ENCODE data around the gene MED17.

The MED17 gene

GRCh38 chr11:93784145-93784934 is at the start of gene MED17:
Gene MED17, plus strand, starts transcription at chr11:93784282. Its CDS starts 232 bp downstream, at chr11:93784514.
- peak; percentile 87 to 99 (median 94) for DNase-seq
- intact Hi-C loops (cut with DNase I): no loop called here

DNA sequence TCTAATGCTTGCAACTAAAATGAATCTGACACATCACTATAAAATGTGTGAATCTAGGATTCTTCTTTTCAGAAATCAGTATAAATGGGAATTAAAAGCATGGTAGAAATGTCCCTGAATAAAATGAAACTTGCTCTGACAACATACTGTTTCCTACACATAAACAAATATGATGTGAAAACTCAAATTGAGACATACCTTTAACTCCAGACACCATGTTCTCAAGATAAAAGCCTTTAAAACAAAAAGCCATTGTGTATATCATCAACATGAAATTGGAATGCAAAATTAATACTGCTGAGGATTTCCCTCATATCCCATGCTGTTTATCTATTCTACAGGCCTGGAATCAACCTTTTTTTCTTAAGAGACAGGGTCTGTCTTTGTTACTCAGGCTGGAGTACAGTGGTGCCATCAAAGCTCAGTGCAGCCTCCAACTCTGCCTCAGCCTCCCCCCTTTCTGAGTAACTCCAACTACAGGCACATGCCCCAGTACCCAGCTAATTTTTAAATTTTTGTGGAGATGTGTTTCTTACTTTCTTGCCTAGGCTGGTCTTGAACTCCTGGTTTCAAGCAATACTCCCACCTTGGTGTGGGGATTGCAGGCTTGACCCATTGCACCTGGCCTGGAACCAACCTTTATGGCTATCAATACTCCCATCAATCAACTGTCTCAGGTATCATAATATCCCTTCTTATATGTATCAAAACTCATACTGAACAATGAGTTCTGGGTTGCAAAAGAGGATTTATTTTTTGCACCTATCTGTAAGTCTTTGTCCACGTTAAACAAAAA is 49.5 kb upstream of the MED17 start:
- intact Hi-C loops (cut with DNase I): no loop called here
- DNase-seq: no peak

DNA sequence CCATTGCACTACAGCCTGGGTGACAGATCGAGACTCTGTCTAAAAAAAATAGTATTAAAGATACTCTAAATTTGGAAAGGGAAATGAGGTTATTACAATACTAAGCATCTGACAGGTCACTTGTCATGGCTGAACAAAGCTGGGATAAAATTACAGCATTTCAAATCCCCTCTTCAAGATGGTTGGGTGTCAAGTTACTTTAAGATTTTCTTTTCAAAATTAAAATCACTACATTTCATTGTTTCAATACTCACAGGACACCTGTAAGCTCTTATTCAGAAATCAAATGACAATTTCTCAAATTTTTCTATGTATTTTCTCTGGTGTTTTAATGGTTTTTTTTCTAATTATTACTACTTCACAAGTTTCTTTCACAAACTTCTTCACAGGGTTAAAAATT is 48.5 kb upstream of the MED17 start:
- DNase-seq: no peak
- intact Hi-C loops (cut with DNase I): no loop called here

DNA sequence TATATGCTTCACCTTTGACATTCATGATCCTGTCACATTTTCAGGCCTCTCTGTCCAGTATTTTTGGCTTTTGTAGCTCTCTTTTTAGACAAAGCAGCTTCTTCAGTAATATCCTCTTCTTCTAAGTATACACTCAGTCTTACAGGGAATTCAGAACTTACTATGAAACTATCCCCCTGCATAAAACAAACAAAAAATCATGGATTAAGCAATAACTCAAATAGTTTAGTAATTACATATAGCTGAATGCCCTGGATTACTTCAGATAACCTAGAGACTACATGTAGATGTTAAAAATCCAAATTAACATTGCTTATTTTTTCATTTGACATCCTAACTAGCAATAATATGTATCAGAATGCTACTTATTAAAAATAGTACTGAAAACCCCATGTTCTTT is 48.0 kb upstream of the MED17 start:
- intact Hi-C loops (cut with DNase I): no loop called here
- no peak for DNase-seq

DNA sequence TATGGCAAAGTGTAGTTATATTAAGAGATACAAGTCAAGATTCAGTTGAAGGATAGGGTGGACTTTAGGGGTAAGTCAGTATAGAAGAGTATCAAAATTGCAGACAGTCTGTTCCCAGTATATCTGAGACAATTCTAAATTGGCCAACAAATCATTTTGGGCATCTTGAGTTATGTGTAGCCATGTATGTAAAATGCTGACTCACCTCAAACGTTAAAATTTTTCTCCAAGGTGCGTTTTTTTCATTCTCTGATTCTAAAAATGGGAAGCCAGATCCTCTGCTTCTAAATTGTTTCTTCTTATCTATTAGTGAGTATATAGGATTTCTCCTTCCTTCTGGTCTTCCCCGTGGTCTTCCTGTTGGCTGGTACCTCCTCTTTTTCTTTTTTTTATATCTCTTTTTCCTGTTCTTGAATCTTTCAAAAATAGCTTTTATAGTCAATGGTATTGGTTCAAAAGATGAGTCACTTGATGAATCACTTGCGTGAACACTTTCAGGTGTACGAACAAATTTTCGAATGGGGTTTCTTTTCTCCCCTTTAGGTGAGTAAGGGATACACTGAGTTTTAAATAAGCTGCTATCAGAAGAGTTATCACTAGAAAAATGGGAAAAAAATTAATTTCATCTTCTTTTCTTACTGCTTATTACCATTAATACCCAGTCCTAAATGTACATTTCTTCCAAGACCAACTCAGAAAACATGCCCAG is 46.0 kb upstream of the MED17 start:
- DNase-seq: no peak
- intact Hi-C loops (cut with DNase I): no loop called here

GRCh38 chr11:93738647-93739081 is 45.4 kb upstream of the MED17 start:
- no peak for DNase-seq
- intact Hi-C loops (cut with DNase I): no loop called here

DNA sequence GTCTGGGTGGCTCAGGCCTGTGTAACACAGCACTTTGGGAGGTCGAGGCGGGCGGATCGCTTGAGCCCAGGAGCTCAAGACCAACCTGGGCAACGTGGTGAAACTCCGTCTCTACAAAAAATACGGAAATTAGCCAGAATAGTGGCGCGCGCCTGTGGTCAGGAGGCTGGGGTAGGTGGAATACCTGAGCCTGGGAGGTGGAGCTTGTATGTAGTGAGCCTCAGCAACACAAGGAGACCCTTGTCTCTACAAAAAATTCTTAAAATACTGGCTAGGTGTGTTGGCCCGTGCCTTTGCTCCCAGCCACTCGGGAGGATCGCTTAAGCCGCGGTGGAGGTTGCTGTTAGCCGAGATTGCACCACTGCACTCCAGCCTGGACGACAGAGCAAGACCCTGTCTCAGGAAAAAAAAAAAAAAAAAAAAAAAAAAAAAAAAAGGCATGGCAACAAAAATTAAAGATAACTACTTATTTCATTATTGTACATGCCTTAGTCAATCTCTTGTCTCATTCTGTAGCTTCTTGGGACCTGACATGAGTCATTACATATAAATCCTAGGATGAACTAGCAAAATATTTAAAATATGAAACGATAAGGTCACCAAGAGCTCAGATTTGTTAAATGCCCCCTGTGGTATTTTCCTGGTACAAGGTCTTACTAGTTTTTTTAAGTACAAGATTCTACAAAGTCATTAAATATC is 43.9 kb upstream of the MED17 start:
- intact Hi-C loops (cut with DNase I): loop anchor here (2.0 to 10.0 kb wide), 2 partner anchors 43 to 765 kb away; no protein-coding TSS in a partner anchor
- DNase-seq: no peak

DNA sequence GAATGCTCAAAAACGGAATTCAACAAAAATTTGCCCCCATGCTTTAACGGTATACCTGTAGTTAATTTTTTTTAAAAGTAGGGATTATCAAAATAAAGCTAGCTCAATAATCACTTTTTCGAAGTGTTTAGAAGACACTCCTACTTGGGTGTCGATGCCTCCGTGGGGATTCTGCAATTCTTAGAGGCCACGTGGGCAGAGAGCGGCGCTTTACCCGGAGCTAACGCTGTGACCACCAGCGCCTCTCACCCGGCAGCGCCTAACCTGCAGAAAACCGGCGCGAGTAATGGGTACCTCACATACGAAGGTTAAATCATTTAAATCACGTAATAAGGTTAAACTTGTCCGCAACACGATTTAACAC is 43.4 kb upstream of the MED17 start:
- intact Hi-C loops (cut with DNase I): loop anchor here (2.0 to 10.0 kb wide), 2 partner anchors 42 to 764 kb away; no protein-coding TSS in a partner anchor
- DNase-seq: peak in 8 of 10 donors; percentile 36 to 93 (median 63)

GRCh38 chr11:93741094-93741881 is 42.8 kb upstream of the MED17 start, which contains the start of the genes C11orf54 and TAF1D:
Gene C11orf54, plus strand, starts transcription at chr11:93741672. Its CDS starts 5,722 bp downstream, at chr11:93747394.
Gene TAF1D, minus strand, starts transcription at chr11:93741495. Its CDS starts 2,191 bp downstream, at chr11:93739304.
- intact Hi-C loops (cut with DNase I): loop anchor here (2.0 to 10.0 kb wide), 2 partner anchors 42 to 764 kb away; no protein-coding TSS in a partner anchor
- peak; percentile 94 to 99 (median 95) for DNase-seq

DNA sequence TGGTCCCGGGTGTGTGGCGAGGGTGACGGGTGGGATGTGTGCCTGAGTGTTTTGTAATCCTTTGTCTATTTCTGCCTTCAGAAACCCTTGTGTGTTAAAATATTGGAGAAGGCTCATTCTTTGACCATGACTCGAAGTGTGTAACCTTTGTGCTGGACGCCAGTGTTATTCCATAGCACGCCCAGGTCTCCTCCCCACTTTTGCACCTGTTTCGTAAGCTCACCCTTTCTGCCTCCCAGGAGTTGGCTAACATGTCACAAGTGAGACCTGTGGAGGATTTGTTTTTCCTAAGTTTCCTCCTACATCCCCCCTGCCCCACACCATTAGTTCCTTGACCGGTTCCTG is 42.2 kb upstream of the MED17 start:
- intact Hi-C loops (cut with DNase I): loop anchor here (2.0 to 10.0 kb wide), 2 partner anchors 41 to 763 kb away; no protein-coding TSS in a partner anchor
- no peak for DNase-seq

DNA sequence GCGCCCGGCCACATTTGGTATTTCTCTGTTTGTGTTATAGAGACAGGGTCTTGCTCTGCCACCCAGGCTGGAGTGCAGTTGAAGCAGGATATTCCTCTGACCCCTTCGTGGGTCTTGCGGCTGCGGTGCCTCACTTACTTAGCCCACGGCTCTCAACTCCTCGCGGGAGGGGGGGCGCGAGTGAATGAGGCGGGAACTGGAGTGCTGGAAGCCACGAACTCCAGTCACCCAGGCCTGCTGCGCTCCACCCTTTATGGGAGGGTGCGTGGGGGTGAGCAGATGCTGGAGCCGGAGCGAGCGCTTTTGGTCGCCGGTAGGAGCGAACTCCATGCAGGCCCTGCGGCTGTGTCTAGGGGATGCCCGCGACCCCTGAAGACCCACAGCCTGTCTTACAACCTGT is 40.8 kb upstream of the MED17 start:
- DNase-seq: peak in 1 of 10 donors; percentile 69
- intact Hi-C loops (cut with DNase I): loop anchor here (10.0 kb wide), 1 partner anchor 762 kb away; no protein-coding TSS in a partner anchor

GRCh38 chr11:93744669-93745004 is 39.4 kb upstream of the MED17 start:
- DNase-seq: no peak
- intact Hi-C loops (cut with DNase I): loop anchor here (10.0 kb wide), 1 partner anchor 760 kb away; no protein-coding TSS in a partner anchor

GRCh38 chr11:93745005-93745755 is 38.9 kb upstream of the MED17 start:
- peak in 1 of 10 donors; percentile 13 for DNase-seq
- intact Hi-C loops (cut with DNase I): loop anchor here (10.0 kb wide), 1 partner anchor 760 kb away; no protein-coding TSS in a partner anchor

- DNase-seq: no peak
- intact Hi-C loops (cut with DNase I): loop anchor here (10.0 kb wide), 1 partner anchor 759 kb away; no protein-coding TSS in a partner anchor
Observed at GRCh38 chr11:93746101-93746500, 38.0 kb upstream of the MED17 start.

- intact Hi-C loops (cut with DNase I): loop anchor here (10.0 kb wide), 1 partner anchor 758 kb away; no protein-coding TSS in a partner anchor
- DNase-seq: no peak
Observed at GRCh38 chr11:93747122-93747521, 37.0 kb upstream of the MED17 start.

- DNase-seq: no peak
- intact Hi-C loops (cut with DNase I): no loop called here
Observed at GRCh38 chr11:93751001-93751400, 33.1 kb upstream of the MED17 start.

DNA sequence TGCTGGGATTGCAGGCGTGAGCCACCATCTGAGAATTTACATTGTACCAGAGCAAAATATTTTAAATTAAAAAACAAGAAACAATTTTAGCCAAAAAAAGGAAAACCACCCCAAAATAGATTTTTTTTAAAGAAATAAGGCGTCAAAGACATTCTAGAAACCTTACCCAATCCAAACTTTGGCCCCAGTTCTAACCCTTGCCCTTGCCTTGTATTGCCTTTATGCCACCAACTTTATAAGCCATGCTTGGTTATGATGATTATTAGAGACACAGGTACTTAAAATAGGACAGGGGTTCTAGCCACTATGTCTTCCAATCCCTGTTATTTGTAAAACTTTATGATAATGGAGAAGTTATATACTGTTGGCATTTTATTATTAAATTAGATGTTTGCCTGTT is 30.8 kb upstream of the MED17 start:
- intact Hi-C loops (cut with DNase I): no loop called here
- DNase-seq: no peak

- DNase-seq: no peak
- intact Hi-C loops (cut with DNase I): no loop called here
Observed at GRCh38 chr11:93756748-93757147, 27.3 kb upstream of the MED17 start.
